AG09319 (cell line): ENCODE data around the gene ESAM.
A peak's percentile ranks its signal among the peaks of the same experiment; 100 is the strongest.

Source experiments
- DNase-seq: peaks from one replicate; pipeline ENCODE4 v3.0.0-alpha.2; 2010; ENCODE audit warnings: low read depth; ENCODE audit errors: extremely low read depth
- CTCF ChIP-seq: IDR thresholded peaks from 2 replicates; pipeline ENCODE4 v1.5.1; 2011; ENCODE audit warnings: low read depth, mild to moderate bottlenecking, inconsistent platforms, low read length, moderate library complexity

The ESAM gene

GRCh38 chr11:124760806-124761205, 1.3 kb downstream of the ESAM start:
- no peak for DNase-seq
- TF ChIP-seq CTCF, result no peak

GRCh38 chr11:124760205-124760652, 1.9 kb downstream of the ESAM start:
- no peak for TF ChIP-seq CTCF
- no peak for DNase-seq

GRCh38 chr11:124759266-124760204, 2.6 kb downstream of the ESAM start:
- no peak for TF ChIP-seq CTCF
- no peak for DNase-seq

GRCh38 chr11:124758355-124759265, 3.5 kb downstream of the ESAM start:
- peak; percentile 78 for TF ChIP-seq CTCF
- DNase-seq, result peak; percentile 5

- DNase-seq, result no peak
- TF ChIP-seq CTCF, result no peak
Measured at GRCh38 chr11:124757320-124757719, 4.8 kb downstream of the ESAM start.

GRCh38 chr11:124756753-124757227, 5.3 kb downstream of the ESAM start:
- no peak for DNase-seq

More at GRCh38 chr11:124756753-124757227, 5.3 kb downstream of the ESAM start:
- TF ChIP-seq CTCF, result no peak
